ENCODE data around the gene THRB.
"Not testable (repeated sequence)": the region's sequence is repeated elsewhere in the genome, so short reads cannot be mapped to it uniquely, and the experiment has no call there.

THRB gene

DNA sequence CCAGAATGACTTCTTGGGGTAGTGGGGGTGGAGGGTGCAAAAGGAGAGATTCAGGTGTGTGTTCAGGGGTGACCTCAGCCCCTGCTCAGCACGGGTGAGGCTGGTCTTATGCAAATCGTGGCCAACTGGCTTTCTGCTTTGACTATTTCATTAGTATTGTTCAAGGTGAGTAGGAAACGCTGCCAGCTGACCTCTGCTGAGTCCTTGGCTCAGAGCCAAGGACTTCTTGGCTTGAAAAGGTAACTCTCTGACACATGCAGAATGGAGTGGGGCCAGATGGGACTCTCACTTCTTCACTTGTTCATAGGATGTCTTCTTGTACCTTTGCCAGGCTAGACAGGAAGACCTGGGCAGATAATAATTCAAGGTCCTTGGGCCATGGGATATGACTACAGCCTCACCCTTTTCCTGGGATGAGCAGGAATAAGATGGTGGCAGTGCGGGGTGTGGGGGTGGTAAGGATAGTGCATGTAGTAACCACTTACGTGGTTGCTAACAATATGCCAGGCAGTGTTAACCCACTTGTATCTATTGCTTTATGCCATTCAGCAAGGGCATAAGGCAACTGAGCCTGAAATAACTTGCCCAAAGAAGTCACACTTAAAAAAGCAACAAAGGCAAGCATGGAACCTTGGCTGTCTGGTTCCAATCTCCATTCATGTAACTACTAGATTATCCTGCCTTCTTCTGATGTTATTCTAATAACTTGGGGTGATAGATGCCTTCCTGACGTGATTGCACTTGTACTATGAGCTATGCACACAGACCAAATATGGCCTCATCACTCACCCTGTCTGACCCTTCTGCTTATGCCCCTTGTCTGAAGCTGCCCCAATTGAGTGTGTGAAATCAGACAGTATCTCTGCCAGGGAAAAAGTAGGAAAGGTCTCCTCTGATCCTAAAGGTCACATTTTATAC lies 356.4 kb downstream of the THRB start:
- DNase-seq, result no peak

GRCh38 chr3:24137334-24137733 lies 357.3 kb downstream of the THRB start:
- no peak for DNase-seq

GRCh38 chr3:24136624-24137310 lies 357.9 kb downstream of the THRB start:
- no peak for DNase-seq

DNA sequence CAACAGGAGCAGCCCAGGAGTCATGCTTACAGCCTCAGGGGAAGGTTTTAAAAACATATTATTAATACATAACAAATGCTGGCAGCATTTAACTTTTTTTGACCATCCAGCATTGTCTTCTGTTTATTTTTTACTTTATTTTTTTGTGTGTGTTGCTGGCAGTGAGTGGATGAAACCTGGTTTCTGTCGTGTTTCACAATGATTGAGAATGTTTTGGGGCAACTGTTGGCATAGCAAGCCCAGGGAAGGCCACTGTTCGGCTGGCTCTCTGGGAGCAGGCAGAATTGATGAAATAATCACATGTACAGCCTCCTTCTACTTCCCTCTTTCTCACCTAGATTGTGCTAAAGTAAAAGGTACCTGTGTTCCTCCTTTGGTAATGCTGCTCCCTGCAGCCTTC lies 359.4 kb downstream of the THRB start:
- DNase-seq, result no peak

- DNase-seq, result no peak
Measured at GRCh38 chr3:24133942-24134341, 360.7 kb downstream of the THRB start.

- DNase-seq, result no peak
Measured at GRCh38 chr3:24133436-24133835, 361.2 kb downstream of the THRB start.

DNA sequence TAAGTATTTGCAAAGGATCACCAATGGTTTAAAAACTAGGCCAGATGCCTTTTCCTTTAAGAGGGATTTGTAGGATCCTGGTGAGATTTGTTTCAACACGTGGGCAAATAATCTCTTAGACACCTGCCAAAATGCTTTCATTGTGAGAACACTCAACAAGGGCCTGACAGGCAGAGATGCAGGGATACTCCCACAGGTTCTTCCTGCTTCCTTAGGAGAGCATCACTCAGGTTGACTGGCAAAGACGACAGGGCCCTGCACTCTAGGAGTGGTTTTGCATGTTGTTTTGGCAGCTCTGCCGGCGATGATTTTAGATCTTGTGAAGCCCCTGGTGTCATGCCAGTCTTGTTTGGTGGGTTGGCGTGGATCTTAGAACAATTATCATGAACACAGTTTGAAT lies 365.1 kb downstream of the THRB start:
- no peak for DNase-seq

DNA sequence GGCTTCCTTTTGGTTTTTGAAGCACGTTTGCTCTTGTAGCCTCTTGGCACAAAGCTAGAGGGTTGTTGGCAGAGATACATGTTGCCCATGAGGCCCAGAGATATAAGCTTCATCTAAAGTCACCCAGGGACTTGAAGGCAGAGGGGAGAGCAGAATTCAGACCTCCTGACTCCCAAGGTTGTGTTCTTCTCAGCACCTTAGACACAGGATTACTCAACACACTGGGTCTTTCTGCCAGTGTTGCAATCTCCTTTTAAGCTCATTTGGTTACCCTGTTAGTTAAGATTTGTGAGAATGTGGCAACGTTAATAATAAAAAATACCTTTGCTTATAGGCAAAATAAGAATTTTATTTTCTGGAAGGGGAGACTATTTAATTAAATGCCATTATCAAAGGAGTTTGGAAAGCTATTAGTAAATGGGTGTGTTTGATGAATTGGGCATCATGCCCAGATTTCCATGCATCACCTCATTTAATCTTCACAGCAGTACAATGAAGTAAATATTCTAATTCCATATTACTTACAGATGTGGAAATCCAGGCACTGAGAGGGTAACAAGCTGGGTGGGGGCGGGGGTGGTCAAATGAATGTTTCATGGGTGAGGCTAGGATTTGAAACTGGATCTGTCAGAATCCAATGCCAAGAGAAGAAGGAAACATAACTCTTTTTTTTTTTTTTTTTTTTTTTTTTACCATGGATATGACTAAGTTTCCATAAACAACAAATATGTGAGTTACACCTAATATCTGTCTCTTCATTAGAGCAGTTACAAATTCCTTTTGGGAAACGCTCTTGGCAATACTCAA lies 366.2 kb downstream of the THRB start:
- peak; percentile 84 for DNase-seq

GRCh38 chr3:24123596-24123995 lies 371.1 kb downstream of the THRB start:
- peak; percentile 82 for DNase-seq

- DNase-seq, result no peak
Measured at GRCh38 chr3:24120434-24120833, 374.2 kb downstream of the THRB start.

GRCh38 chr3:24119321-24119751 lies 375.3 kb downstream of the THRB start:
- peak; percentile 60 for DNase-seq

DNA sequence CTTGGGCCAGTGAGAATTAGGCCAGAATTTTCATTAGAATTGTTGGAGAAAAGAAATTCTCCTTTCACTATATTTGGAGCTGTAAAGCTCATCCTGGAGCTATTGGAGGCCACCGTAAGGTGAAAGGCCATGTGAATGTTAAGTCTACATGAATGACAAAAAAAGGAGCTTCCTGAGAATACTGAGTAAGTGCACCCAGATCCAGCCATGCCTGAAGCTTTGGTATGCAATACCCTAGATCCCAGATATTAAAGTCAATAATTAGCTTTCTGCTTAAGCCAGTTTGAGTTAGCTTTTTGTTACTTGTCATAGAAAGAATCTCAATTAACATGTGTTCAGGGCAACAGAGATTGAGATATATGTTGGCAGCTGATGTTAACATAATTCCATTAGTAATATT lies 377.1 kb downstream of the THRB start:
- no peak for DNase-seq

DNA sequence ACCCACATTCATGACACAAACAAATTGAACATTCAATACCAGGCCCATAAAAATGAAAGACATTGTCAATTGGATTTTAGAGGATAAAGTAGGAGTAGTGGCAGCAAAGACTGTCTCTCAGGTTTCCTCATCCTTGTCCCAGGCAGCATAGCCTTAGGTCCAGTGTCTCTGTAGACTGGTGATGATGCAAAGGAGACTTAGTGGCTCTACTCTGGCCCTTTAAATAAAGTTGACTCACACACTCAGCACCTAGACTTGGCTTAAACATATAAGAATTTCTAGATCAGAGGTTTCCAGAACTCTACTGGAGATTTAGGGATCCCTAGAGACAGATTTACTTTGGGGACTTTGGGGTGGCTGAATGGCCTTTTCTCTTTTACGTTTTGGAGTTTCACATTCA lies 382.9 kb downstream of the THRB start:
- DNase-seq, result no peak

GRCh38 chr3:24110051-24110450 lies 384.6 kb downstream of the THRB start:
- DNase-seq, result peak; percentile 69

DNA sequence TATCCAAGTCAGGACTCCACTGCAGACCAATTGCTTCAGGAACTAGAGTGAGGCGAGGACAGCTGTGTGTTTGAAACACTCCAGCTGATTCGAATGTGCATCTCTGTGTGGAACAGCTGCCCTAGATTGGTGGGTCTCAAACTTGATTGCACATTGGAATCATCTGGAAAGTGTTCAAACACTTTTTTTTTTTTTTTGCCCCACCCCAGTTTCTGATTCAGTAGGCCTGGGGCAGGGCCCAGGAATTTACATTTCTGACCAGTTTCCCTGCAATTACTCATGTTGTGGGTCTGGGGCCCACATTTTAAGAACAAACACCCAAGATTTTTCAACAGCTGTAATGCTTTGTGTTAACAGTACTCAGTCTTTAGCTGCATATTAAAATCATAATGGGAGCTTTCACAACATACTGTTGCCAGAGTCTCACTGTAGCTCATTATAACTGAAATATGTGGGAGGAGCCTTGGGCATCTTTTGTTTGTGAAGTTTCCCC lies 392.9 kb downstream of the THRB start:
- peak; percentile 36 for DNase-seq

DNA sequence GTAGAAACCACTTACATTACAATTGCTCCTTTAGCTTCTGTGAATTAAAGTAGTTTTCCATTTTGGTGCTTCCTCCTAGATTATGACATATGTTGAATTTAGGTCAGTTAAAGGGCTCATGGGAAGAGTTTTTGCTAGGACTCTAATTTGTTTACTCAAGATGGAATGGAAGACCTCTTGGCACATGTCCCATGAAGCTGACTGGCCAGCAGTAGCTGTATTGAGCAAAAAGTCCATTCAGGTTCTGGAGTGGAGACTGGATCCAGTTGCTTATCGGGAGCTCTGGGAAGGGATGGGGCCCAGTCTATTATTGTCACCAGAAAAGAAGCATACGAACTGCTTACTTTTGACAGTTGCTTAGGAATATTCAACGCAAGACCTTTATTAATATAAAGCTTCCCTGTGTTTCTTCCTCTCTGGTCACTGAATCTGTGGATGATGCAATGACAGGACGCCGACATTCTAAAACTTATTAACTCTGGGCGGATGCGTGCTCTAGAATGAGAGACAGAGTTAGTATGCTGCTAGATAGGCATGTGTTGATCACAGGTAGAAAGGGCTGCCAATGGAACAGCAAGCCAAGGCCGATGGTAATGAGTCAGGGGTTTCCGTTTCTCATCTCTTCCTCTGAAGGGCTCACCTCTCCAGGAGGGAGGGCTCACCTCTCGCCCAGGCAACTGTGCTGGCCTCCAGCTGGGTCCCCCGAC lies 393.8 kb downstream of the THRB start:
- DNase-seq, result no peak

DNA sequence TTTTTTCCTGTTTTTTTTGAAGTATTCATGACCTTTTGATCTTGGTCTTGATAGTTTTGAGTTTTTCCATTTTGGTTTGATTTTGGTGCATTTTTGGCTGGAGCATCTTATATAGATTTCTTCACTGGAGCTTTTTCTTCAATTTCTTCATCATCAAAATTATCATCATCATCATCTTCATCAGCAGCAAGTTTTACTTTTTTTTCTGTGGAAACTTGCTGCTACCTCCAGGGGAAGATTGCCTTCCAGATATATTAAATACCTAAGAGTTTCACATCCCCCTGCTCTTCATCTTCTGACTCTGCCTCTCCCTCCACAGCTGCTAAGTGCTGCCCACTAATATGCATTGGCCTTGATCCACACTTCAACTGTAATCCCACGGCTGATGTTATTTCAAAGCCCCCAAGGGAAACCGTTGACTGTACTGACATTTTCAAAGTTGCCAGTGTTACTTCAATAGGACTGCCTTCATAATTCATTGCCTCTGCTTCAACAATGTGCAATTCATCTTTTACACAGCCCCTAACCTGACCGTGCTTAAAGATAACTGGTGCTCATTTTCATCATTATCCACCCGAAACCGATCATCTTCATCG lies 397.9 kb downstream of the THRB start:
- DNase-seq, result peak; percentile 54

- no peak for DNase-seq
Measured at GRCh38 chr3:24096271-24096670, 398.4 kb downstream of the THRB start.

DNA sequence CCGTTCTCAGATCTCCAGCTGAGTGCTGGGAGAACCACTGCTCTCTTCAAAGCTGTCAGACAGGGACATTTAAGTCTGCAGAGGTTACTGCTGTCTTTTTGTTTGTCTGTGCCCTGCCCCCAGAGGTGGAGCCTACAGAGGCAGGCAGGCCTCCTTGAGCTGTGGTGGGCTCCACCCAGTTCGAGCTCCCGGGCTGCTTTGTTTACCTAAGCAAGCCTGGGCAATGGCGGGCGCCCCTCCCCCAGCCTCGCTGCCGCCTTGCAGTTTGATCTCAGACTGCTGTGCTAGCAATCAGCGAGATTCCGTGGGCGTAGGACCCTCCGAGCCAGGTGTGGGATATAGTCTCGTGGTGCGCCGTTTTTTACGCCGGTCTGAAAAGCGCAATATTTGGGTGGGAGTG lies 399.8 kb downstream of the THRB start:
- not testable (repeated sequence) for DNase-seq

- DNase-seq, result peak; percentile 43
Measured at GRCh38 chr3:24088782-24089181, 405.9 kb downstream of the THRB start.

- no peak for DNase-seq
Measured at GRCh38 chr3:24087469-24087868, 407.2 kb downstream of the THRB start.
